GM12878 (cell line): ENCODE results near the gene DNTTIP2. TPM values are rescaled to one million over a fixed set of nuclear protein-coding genes. Genes with fewer than 3 reads are reported as not detected.

Experiments used
- BACH1 ChIP-seq: fragments of 450-650 bp; IDR thresholded peaks from 2 replicates; pipeline ENCODE4 v1.6.1; 2017; ENCODE audit warnings: mild to moderate bottlenecking, borderline replicate concordance
- BMI1 ChIP-seq: fragments of 450-650 bp; IDR thresholded peaks from 2 replicates; pipeline ENCODE4 v1.6.1; 2016; ENCODE audit warnings: mild to moderate bottlenecking, moderate library complexity, borderline replicate concordance
- CHD2 ChIP-seq: IDR thresholded peaks from 2 replicates; pipeline ENCODE4 v1.6.1; 2011; ENCODE audit warnings: low read depth, low read length, improper control_type of control experiment, borderline replicate concordance
- IRF3 ChIP-seq: fragments of 450-650 bp; IDR thresholded peaks from 2 replicates; pipeline ENCODE4 v1.6.1; 2014; ENCODE audit warnings: mild to moderate bottlenecking
- MYC ChIP-seq: IDR thresholded peaks from 2 replicates; pipeline ENCODE4 v1.6.1; 2011; ENCODE audit warnings: mild to moderate bottlenecking, low read length, moderate library complexity, inconsistent platforms; ENCODE audit not compliant: insufficient read depth, insufficient replicate concordance, insufficient read length, severe bottlenecking
- PAX8 ChIP-seq: fragments of 450-650 bp; IDR thresholded peaks from 2 replicates; pipeline ENCODE4 v1.6.1; 2017; ENCODE audit warnings: mild to moderate bottlenecking, moderate library complexity
- PML ChIP-seq: IDR thresholded peaks from 2 replicates; pipeline ENCODE4 v1.6.1; 2012; ENCODE audit warnings: low read length, inconsistent platforms
- TCF7 ChIP-seq: IDR thresholded peaks from 2 replicates; pipeline ENCODE4 v1.6.1; 2014; ENCODE audit warnings: antibody characterized with exemption, borderline replicate concordance
- YBX1 ChIP-seq: fragments of 450-650 bp; IDR thresholded peaks from 2 replicates; pipeline ENCODE4 v1.6.1; 2016; ENCODE audit warnings: antibody characterized with exemption
- polyA plus RNA-seq, 11 experiments: library from polyadenylated mRNA; depleted of rRNA in 4 of 11; unstranded in 6 of 11; stranded (reverse) in 5 of 11; fragments of >200 nt; fragmentation: Nextera tagmentation in 4 of 11; fragmentation: Illumina TruSeq in 1 of 11; extraction: Ambion mirVana in 4 of 11; extraction: Trizol in 1 of 11; gene quantifications; 1 replicate in 1 of 11; 2 replicates in 10 of 11; pipeline versions ENCODE4 v1.2.1 to v1.2.3, GENCODE V29; 2011 to 2016; ENCODE audit warnings: inconsistent platforms in 2 of 11, missing spikeins in 2 of 11, low read depth in 1 of 11
- total RNA-seq, 4 experiments: library from RNA; depleted of rRNA in 3 of 4; stranded (reverse); fragments of >200 nt in 3 of 4; fragmentation: Illumina TruSeq in 1 of 4; extraction: Trizol in 1 of 4; gene quantifications; 2 replicates each; pipeline versions ENCODE4 v1.2.1 to v1.2.3, GENCODE V29; 2013 to 2021
- TF ChIP-seq, protein P1 (sequence below): IDR thresholded peaks from 2 replicates; pipeline ENCODE4 v1.6.1; 2012; ENCODE audit warnings: low read depth, low read length, improper control_type of control experiment
- TF ChIP-seq, protein P2 (sequence below): IDR thresholded peaks from 2 replicates; pipeline ENCODE4 v1.6.1; 2012; ENCODE audit warnings: low read depth, low read length, improper control_type of control experiment

DNTTIP2 gene
- total and polyA plus RNA-seq, 10 of the 15 experiments (the other 5 are each of a cell fraction or from before 2014, with no cell fraction given), result 34.3 to 99.2 (median 74.9) TPM

- TF ChIP-seq BACH1 (no peak), CHD2 (no peak), PAX8 (no peak), TCF7 (no peak), IRF3 (no peak), YBX1 (no peak), BMI1 (no peak), PML (no peak), MYC (peak; percentile 54)
- TF ChIP-seq, protein P1, sequence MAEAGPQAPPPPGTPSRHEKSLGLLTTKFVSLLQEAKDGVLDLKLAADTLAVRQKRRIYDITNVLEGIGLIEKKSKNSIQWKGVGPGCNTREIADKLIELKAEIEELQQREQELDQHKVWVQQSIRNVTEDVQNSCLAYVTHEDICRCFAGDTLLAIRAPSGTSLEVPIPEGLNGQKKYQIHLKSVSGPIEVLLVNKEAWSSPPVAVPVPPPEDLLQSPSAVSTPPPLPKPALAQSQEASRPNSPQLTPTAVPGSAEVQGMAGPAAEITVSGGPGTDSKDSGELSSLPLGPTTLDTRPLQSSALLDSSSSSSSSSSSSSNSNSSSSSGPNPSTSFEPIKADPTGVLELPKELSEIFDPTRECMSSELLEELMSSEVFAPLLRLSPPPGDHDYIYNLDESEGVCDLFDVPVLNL, result no peak
- TF ChIP-seq, protein P2, sequence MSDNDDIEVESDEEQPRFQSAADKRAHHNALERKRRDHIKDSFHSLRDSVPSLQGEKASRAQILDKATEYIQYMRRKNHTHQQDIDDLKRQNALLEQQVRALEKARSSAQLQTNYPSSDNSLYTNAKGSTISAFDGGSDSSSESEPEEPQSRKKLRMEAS, result no peak
- TF ChIP-seq, all 136 proteins: peak for 7
Measured at GRCh38 chr1:93908394-93909145, 29.6 kb upstream of the DNTTIP2 start (continued).
